CD4-positive, alpha-beta T cell treated with Interleukin-4 for 1 hour (primary cell): Measurements from ENCODE around the gene MGST1.
"Not testable (repeated sequence)": the region's sequence is repeated elsewhere in the genome, so short reads cannot be mapped to it uniquely, and the experiment has no call there.

Experiments
- DNase-seq, 2 donors: peaks; one replicate each; pipeline ENCODE4 v3.0.0-alpha.2; 2020 to 2022

MGST1 gene

GRCh38 chr12:16358878-16359277 is 11.4 kb downstream of the MGST1 start:
- DNase-seq: no peak

GRCh38 chr12:16359512-16360491 is 12.4 kb downstream of the MGST1 start:
- peak in 1 of 2 donors; percentile 41 for DNase-seq

GRCh38 chr12:16361142-16361783 is 13.8 kb downstream of the MGST1 start:
- DNase-seq: no peak

GRCh38 chr12:16362550-16362949 is 15.1 kb downstream of the MGST1 start:
- no peak for DNase-seq

- DNase-seq: no peak
Observed at GRCh38 chr12:16369156-16369555, 21.7 kb downstream of the MGST1 start.

- no peak for DNase-seq
Observed at GRCh38 chr12:16370096-16370495, 22.7 kb downstream of the MGST1 start.

GRCh38 chr12:16382652-16383312 is 35.3 kb downstream of the MGST1 start:
- DNase-seq: not testable (repeated sequence)

GRCh38 chr12:16384732-16385131 is 37.3 kb downstream of the MGST1 start:
- DNase-seq: no peak

GRCh38 chr12:16385782-16386646 is 38.6 kb downstream of the MGST1 start:
- DNase-seq: no peak

- DNase-seq: no peak
Observed at GRCh38 chr12:16387919-16388318, 40.5 kb downstream of the MGST1 start.

- DNase-seq: no peak
Observed at GRCh38 chr12:16389594-16389993, 42.1 kb downstream of the MGST1 start.

GRCh38 chr12:16392846-16393535 is 45.5 kb downstream of the MGST1 start:
- no peak for DNase-seq

- DNase-seq: no peak
Observed at GRCh38 chr12:16399101-16399500, 51.7 kb downstream of the MGST1 start.

GRCh38 chr12:16401835-16402234 is 54.4 kb downstream of the MGST1 start:
- not testable (repeated sequence) for DNase-seq

- no peak for DNase-seq
Observed at GRCh38 chr12:16407346-16407745, 59.9 kb downstream of the MGST1 start.
